IMR-90 (cell line): ENCODE measurements around the gene TUBA3C. TPM values are rescaled to one million over a fixed set of nuclear protein-coding genes. Genes with fewer than 3 reads are reported as not detected.

Experiments used
- ATAC-seq: fragments of 200-7000 bp; cut with Tn5 transposase; 2 replicates; pipeline ENCODE4 v1.9.1; 2020; ENCODE audit warnings: low read depth, mild to moderate bottlenecking, moderate library complexity
- BruUV-seq: library from RNA; stranded (reverse); fragments of 400-500 nt; replicated peaks from 2 replicates; lab custom pipeline; 2021; lab: Mats Ljungman, UMichigan
- CTCF ChIA-PET: fragments of 300-600 bp; formaldehyde crosslinking; extraction: SDS; loops from one replicate; lab custom pipeline; 2021; ENCODE audit warnings: antibody characterized with exemption; lab: Yijun Ruan, JAX
- POLR2A ChIA-PET: fragments of 300-600 bp; sonication (Branson Sonifier 250); formaldehyde crosslinking; loops from one replicate; lab custom pipeline; 2022; ENCODE audit warnings: antibody characterized with exemption; ENCODE audit not compliant: unreplicated experiment; lab: Charles Lee
- DNase-seq: peaks from one replicate; pipeline ENCODE4 v3.0.0; 2013
- H2AFZ ChIP-seq: replicated peaks from 2 replicates; pipeline ENCODE3; 2013; ENCODE audit warnings: low read length, mild to moderate bottlenecking; ENCODE audit not compliant: poor library complexity
- H2AK5ac ChIP-seq: 2 replicates; pipeline ENCODE4 v1.6.1; 2013; ENCODE audit warnings: low read depth, low read length, inconsistent platforms
- H2AK9ac ChIP-seq: replicated peaks from 2 replicates; pipeline ENCODE3; 2013; ENCODE audit warnings: mild to moderate bottlenecking, low read depth, low read length, moderate library complexity; ENCODE audit not compliant: poor library complexity
- H2BK120ac ChIP-seq: 2 replicates; pipeline ENCODE4 v1.6.1; 2013; ENCODE audit warnings: low read depth, low read length, inconsistent platforms
- H2BK15ac ChIP-seq: 3 replicates; pipeline ENCODE4 v1.6.1; 2013; ENCODE audit warnings: low read depth, low read length, inconsistent platforms
- H2BK20ac ChIP-seq: 2 replicates; pipeline ENCODE4 v1.6.1; 2013; ENCODE audit warnings: low read depth, mild to moderate bottlenecking, inconsistent platforms, low read length, moderate library complexity
- H2BK5ac ChIP-seq: 2 replicates; pipeline ENCODE4 v1.6.1; 2013; ENCODE audit warnings: mild to moderate bottlenecking, low read depth, low read length, inconsistent platforms; ENCODE audit not compliant: poor library complexity, severe bottlenecking
- H3K14ac ChIP-seq: replicated peaks from 2 replicates; pipeline ENCODE4 v1.6.1; 2013; ENCODE audit warnings: low read depth, low read length, inconsistent platforms
- H3K18ac ChIP-seq: 2 replicates; pipeline ENCODE4 v1.6.1; 2013; ENCODE audit warnings: low read depth, low read length, control low read depth
- H3K23ac ChIP-seq: 2 replicates; pipeline ENCODE4 v1.6.1; 2013; ENCODE audit warnings: low read depth, low read length, inconsistent platforms
- H3K27ac ChIP-seq: 2 replicates; pipeline ENCODE4 v1.5.1; 2013; ENCODE audit warnings: mild to moderate bottlenecking, control low read depth, low read length; ENCODE audit not compliant: insufficient read depth
- H3K27me3 ChIP-seq: 2 replicates; pipeline ENCODE4 v1.6.1; 2013; ENCODE audit warnings: low read length; ENCODE audit not compliant: control insufficient read depth, insufficient read depth
- H3K36me3 ChIP-seq: 2 replicates; pipeline ENCODE4 v1.6.1; 2013; ENCODE audit warnings: low read length, mixed read lengths; ENCODE audit not compliant: control insufficient read depth, insufficient read depth
- H3K4ac ChIP-seq: 2 replicates; pipeline ENCODE4 v1.6.1; 2013; ENCODE audit warnings: low read depth, low read length, inconsistent platforms
- H3K4me1 ChIP-seq: 2 replicates; pipeline ENCODE4 v1.6.1; 2013; ENCODE audit warnings: low read length, mixed read lengths; ENCODE audit not compliant: control insufficient read depth, insufficient read depth
- H3K4me2 ChIP-seq: 2 replicates; pipeline ENCODE4 v1.6.1; 2013; ENCODE audit warnings: low read depth, mild to moderate bottlenecking, control low read depth, low read length, moderate library complexity
- H3K4me3 ChIP-seq: 2 replicates; pipeline ENCODE4 v1.5.1; 2013; ENCODE audit warnings: low read depth, mild to moderate bottlenecking, control low read depth, low read length, moderate library complexity; ENCODE audit not compliant: insufficient read depth
- H3K56ac ChIP-seq: 2 replicates; pipeline ENCODE4 v1.6.1; 2013; ENCODE audit warnings: low read length, inconsistent platforms; ENCODE audit not compliant: insufficient read depth; ENCODE audit errors: extremely low read depth
- H3K79me1 ChIP-seq, 2 experiments: 2 replicates each; pipeline ENCODE4 v1.6.1; 2013; ENCODE audit warnings: low read length in 2 of 2, inconsistent platforms in 1 of 2, low read depth in 1 of 2
- H3K9ac ChIP-seq: 2 replicates; pipeline ENCODE4 v1.6.1; 2013; ENCODE audit warnings: low read depth, low read length, control low read depth
- H3K9me1 ChIP-seq: 2 replicates; pipeline ENCODE4 v1.6.1; 2013; ENCODE audit warnings: low read length, inconsistent platforms; ENCODE audit not compliant: insufficient read depth
- H3K9me3 ChIP-seq: 2 replicates; pipeline ENCODE4 v1.6.1; 2013; ENCODE audit warnings: low read length; ENCODE audit not compliant: control insufficient read depth, insufficient read depth
- H4K20me1 ChIP-seq: 2 replicates; pipeline ENCODE4 v1.6.1; 2013; ENCODE audit warnings: low read length, inconsistent platforms; ENCODE audit not compliant: insufficient read depth
- H4K5ac ChIP-seq: 2 replicates; pipeline ENCODE4 v1.6.1; 2013; ENCODE audit warnings: mild to moderate bottlenecking, low read depth, low read length, control low read depth
- H4K8ac ChIP-seq, 2 experiments: 2 replicates each; pipeline ENCODE4 v1.6.1; 2013; ENCODE audit warnings: low read depth in 2 of 2, low read length in 2 of 2, control low read depth in 1 of 2, inconsistent platforms in 1 of 2
- H4K91ac ChIP-seq: 2 replicates; pipeline ENCODE4 v1.6.1; 2013; ENCODE audit warnings: low read depth, low read length, inconsistent platforms; ENCODE audit not compliant: insufficient read depth
- CEBPB ChIP-seq: IDR thresholded peaks from 2 replicates; pipeline ENCODE4 v1.6.1; 2012; ENCODE audit warnings: low read depth, low read length, improper control_type of control experiment
- CTCF ChIP-seq: conservative IDR thresholded peaks from 2 replicates; pipeline ENCODE4 v1.5.1; 2012; ENCODE audit warnings: mild to moderate bottlenecking, low read depth, low read length, improper control_type of control experiment
- ELK1 ChIP-seq: fragments of 150-350 bp; IDR thresholded peaks from 2 replicates; pipeline ENCODE4 v1.6.1; 2016; ENCODE audit warnings: low read depth, mild to moderate bottlenecking, low read length, moderate library complexity, borderline replicate concordance
- FOS ChIP-seq: fragments of 150-350 bp; IDR thresholded peaks from 2 replicates; pipeline ENCODE4 v1.6.1; 2016; ENCODE audit warnings: low read depth, low read length
- MAZ ChIP-seq: IDR thresholded peaks from 2 replicates; pipeline ENCODE4 v1.6.1; 2012; ENCODE audit warnings: low read depth, mild to moderate bottlenecking, low read length, improper control_type of control experiment, moderate library complexity, borderline replicate concordance
- NFE2L2 ChIP-seq: fragments of 150-350 bp; IDR thresholded peaks from 2 replicates; pipeline ENCODE4 v1.6.1; 2016; ENCODE audit warnings: low read depth, mild to moderate bottlenecking, low read length
- RCOR1 ChIP-seq: IDR thresholded peaks from 2 replicates; pipeline ENCODE4 v1.6.1; 2012; ENCODE audit warnings: mild to moderate bottlenecking, low read length, improper control_type of control experiment; ENCODE audit not compliant: insufficient replicate concordance
- RFX5 ChIP-seq: IDR thresholded peaks from 2 replicates; pipeline ENCODE4 v1.8.0; 2012; ENCODE audit warnings: low read depth, mild to moderate bottlenecking, low read length, moderate library complexity
- SMC3 ChIP-seq: fragments of 150-350 bp; IDR thresholded peaks from 2 replicates; pipeline ENCODE4 v1.6.1; 2016; ENCODE audit warnings: low read depth, mild to moderate bottlenecking, antibody characterized with exemption, low read length, moderate library complexity
- whole genome bisulfite sequencing, 2 experiments: methylation state at CpG; one replicate each; pipeline versions ENCODE4 v1.1.5 to v1.1.7; 2013; ENCODE audit warnings: missing lambda C conversion rate in 2 of 2; ENCODE audit not compliant: insufficient read length in 1 of 2; ENCODE audit errors: extremely low coverage in 2 of 2; 5-methylcytosine and 5-hydroxymethylcytosine counted together
- dilution Hi-C: fragments of 300-500 bp; cut with HindIII; formaldehyde crosslinking; loops from one replicate; pipeline ENCODE4 v1.14.3; 2018; ENCODE audit warnings: low sequenced_read_pairs; ENCODE audit not compliant: unreplicated experiment
- in situ Hi-C: fragments of 300-500 bp; cut with MboI; formaldehyde crosslinking; loops from 3 replicates; pipeline ENCODE4 v1.14.3; 2019; ENCODE audit warnings: low sequenced_read_pairs, inconsistent platforms, mixed read lengths
- intact Hi-C: fragments of 100-400 bp; cut with micrococcal nuclease; formaldehyde crosslinking; loops from 2 replicates; pipeline ENCODE4 v1.10.0; 2022
- polyA plus RNA-seq, 3 experiments: library from polyadenylated mRNA; depleted of rRNA; stranded (reverse); fragments of >200 nt; gene quantifications; 2 replicates each; pipeline ENCODE4 v1.2.3, GENCODE V29; 2012; ENCODE audit warnings: low replicate concordance in 1 of 3
- total RNA-seq: library from RNA; depleted of rRNA; stranded (reverse); fragments of >200 nt; gene quantifications from 2 replicates; pipeline ENCODE4 v1.2.3, GENCODE V29; 2012

TUBA3C gene
- total and polyA plus RNA-seq, 2 of the 4 experiments (the other 2 are of a cell fraction), result not detected

- DNase-seq (no peak), ATAC-seq (no peak)
- Histone ChIP-seq H3K4me2 (no peak overlapping the region), H4K5ac (no peak overlapping the region), H3K23ac (no peak overlapping the region), H3K4ac (no peak overlapping the region), H2BK15ac (no peak overlapping the region), H3K9me1 (no peaks in the 10 kb centered on the region), H2BK5ac (no peak overlapping the region), H3K14ac (no peak overlapping the region), H3K36me3 (no peaks in the 10 kb centered on the region), H3K9me3 (peaks cover 50% of the 10 kb centered on the region), H2AK5ac (no peak overlapping the region), H4K91ac (no peak overlapping the region), H3K18ac (no peak overlapping the region), H3K56ac (no peak overlapping the region), H3K27ac (no peak overlapping the region), H4K8ac (no peak overlapping the region), H3K79me1 (no peaks in the 10 kb centered on the region), H3K27me3 (no peaks in the 10 kb centered on the region), H4K20me1 (no peaks in the 10 kb centered on the region), H3K9ac (no peak overlapping the region), H3K4me1 (no peaks in the 10 kb centered on the region), H2AFZ (no peak overlapping the region), H3K4me3 (no peak overlapping the region), H2BK120ac (no peak overlapping the region), H2BK20ac (no peak overlapping the region), H2AK9ac (no peak overlapping the region)
- in situ Hi-C loops, result no loop called here
- ChIA-PET POLR2A (no interaction called here), CTCF (no interaction called here)
- WGBS, 2 experiments, result no CpG with 5 or more reads among the region's 10 CpGs
- dilution Hi-C loops, result no loop called here
- BruUV-seq, result no TSS peak
- intact Hi-C loops, result no loop called here
- TF ChIP-seq SMC3, result no peak
- no peak for TF ChIP-seq NFE2L2
- no peak for TF ChIP-seq RFX5
- no peak for TF ChIP-seq FOS
- TF ChIP-seq CEBPB, result no peak
- no peak for TF ChIP-seq CTCF
- no peak for TF ChIP-seq MAZ
- TF ChIP-seq RCOR1, result no peak
- no peak for TF ChIP-seq ELK1
Observed at GRCh38 chr13:19150226-19150625, 31.4 kb downstream of the TUBA3C start.
